NCI-H1048 (cell line): ENCODE measurements around the gene PLA2G4B.

Experiments used
- DNase-seq: peaks from one replicate; lab custom pipeline; 2025; lab: John Stamatoyannopoulos, UW

The PLA2G4B gene

DNA sequence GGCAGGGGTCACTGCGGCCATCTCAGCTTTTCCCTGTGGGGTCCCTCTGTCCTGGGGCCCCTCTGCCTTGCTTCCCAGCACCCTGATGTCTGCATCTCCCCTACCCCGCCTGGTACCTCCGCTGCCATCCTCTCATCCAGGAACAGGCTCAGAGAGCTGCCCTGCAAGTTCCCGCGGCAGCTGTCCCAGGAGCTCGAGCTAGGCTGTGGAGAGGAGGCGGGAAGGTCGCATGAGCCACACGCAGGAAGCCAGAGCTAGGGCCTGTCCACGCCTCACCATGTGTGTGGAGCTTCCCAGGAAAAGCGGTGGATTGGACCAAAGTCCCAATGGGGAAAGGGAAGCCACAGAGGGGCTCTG, 12.5 kb downstream of the PLA2G4B start:
- DNase-seq, result no peak

DNA sequence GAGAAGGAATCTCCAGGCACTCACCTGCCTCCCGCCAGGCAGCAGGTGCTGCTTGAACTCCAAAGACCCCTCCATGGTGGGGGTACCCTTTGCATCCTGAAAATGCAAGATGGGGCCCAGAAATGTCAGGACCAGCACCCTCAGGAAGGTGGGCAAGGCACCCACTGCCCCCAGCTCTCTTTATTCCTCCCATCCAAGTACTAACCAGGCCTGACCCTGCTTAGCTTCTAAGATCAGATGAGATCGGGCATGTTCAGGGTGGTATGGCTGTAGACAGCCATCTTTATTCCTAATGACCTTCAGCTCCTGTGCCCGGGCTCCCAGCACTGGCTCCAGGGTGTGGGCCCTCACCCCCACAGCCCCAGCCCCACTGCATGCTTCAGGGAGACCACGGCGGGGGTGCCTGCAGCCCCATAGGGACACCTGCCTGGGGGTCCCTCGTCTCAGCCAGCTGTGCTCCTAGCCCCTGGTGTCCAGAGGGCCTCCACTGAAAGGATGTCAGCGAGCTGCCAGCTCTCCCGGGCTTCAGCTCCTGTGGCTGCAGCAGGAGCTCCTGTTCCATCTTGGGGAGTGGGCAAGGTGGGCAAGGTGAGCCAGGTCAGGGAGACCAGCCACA, 13.2 kb downstream of the PLA2G4B start:
- DNase-seq, result no peak

DNA sequence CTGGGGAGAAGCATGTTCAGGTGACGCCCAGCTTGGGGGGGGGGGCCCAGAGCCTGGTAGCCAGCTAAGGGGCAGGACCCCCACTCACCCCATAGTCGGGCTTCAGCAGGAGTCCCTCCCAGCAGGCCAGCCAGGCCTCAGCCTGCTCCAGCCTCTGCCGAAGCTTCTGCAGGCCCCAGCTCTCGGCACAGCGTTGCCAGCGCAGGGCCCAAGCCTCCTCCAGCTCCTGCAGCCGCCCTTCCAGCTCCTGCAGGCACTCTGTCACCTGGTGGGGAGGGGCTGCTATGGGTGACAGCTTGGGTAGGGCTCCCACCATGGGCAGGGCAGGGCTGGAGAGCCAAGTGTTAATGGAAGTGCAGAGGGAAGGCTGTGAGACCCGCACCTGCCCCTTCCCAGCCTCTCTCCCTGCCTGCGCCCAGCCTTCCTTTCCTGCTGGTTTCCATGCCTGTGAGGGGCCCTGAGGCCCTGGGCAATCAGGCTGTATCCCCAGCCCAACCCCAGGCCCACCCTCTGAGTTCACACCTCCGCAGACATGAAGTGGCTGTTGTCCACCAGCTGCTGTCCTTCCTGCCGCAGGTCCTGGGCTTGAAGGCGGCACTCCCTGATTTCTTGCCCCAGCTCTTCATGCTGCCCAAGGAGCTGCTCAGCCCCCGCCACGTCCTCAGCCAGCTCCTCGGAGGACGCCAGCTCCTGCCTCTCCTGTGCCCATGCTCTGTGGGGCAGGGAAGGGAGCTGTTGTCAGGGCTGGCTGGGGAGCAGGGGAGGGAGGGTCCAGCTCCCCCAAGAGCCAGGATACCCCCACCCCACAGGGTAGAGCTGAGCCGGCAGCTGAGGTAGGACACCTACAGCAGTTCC, 14.3 kb downstream of the PLA2G4B start:
- DNase-seq, result no peak

DNA sequence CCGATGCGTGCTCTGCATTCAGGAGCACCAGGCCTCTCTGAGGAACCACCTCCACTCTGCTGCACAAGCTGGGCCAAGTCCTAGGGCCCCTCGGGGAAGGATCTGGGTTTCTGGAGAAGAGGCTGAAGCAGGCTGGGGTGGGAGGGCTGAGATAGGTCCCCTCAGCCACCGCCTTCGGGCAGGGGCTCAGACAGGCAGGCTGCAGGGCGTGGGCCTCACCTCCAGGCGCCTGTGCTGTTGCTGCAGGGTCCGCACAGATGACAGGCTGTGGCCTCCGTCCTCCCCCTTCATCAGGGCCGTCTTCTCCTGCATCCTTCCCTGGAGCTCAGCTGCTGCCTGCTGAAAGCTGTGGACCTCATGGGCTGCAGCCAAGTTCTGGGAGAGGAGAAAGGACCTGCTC, 15.2 kb downstream of the PLA2G4B start:
- no peak for DNase-seq

DNA sequence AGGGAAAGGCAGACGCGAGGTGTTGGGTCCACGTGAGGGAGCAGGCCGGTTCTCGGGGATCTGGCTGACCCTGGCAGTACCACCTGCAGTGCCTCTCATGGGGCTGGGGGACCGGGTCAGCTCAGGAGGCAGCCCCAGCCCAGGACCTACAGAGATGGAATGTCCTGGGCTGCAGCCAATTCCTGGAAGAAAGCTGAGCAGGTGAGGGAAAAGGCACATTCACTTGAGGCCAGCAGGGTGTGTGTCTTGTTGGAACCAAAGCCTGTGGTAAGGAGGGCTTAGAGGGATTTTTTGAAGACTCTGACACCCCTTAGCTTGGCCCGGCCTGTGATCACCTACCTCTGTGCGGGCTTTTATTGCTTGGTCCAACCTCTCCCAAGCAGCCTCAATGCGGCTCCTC, 15.8 kb downstream of the PLA2G4B start:
- DNase-seq, result no peak

DNA sequence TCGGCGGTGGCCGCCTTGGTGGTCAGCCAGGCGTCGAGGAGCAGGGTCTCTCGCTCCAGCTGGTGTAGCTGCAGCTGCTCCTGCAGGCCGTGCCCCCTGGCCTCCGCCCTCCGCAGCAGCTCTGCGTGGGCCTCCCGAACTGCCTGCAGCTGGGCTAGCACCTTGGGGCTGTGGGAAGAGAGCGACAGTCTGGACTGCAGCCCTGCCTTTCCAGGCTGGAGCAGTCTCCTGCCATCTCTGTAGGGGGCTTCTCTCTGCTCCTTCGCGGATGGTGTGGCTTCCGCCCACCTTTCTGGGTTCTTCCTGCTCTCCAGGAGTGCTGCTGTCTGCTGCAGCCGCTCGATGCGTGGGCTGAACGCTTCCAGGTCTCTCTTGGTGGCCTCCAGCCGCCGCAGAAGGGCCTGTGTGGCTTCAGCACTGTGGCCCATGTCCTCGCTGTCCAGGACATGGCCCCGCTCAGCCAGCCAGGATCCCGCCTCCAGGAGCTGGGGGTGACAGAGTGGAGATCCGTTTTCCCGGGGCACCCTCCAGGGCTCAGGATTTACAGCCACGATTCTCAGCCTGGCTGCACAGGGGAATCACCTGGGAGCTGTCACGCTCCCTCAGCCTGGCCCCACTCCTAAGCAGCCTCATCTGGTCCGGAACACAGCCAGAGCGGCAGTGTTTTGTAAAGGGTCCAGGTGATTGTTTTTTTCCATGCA, 16.8 kb downstream of the PLA2G4B start:
- DNase-seq, result no peak

DNA sequence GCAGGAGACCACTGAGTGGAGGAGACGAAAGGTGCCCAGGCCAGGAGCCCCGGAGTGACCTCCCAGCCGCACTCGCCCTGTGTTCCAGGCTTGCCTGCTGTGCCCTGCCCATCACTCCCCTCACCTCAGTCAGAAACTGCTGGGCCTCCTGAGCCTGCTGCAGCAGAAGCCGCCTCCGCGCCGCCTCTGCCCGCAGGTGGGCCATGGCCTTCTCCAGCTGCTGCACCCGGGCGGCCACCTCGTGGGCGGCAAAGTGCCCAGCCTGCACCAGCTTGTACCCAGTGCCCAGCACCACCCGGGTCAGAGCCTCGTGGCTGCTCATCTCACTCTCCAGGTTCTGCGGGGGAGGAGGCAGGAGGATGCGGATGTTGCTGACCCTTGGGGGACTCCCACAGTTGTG, 17.6 kb downstream of the PLA2G4B start:
- no peak for DNase-seq

DNA sequence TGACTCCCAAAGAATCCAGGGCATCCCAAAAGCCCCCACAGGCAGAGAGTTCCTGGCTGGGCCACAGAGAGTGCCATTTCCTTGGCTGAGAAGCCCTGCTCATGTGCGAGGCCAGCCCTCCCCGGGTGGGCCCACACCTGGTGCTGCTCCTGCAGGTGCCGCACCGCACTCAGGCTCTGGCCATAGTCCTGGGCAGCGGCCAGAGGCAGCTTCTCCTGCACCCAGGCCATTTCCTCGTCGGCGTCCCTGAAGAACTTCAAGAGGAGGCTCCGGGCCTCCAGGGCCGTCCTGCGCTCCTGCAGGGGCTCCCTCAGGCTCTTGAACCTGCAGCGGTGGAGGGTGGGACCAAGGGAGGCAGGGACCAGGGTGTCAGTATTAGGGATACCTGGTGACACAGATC, 18.1 kb downstream of the PLA2G4B start:
- no peak for DNase-seq

DNA sequence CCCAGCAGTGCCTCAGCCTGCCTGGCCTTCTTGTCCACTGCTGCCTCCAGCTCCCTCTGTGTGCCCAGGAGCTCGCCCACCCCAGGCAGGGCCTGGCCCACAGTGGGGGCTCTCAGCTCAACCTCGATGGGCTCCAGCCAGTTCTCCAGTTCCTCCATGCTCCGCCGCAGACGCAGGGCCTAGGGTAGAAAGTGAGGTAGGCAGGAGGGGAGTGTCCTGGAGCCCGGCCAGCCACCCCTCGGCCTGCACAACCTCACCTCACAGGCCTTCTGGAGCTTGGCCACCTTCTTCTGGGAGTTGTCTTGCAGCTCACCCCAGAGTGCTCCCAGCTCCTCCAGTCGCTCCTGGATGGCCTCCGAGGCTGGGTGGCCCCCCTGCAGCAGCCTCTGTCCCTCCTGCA, 18.7 kb downstream of the PLA2G4B start:
- DNase-seq, result no peak

DNA sequence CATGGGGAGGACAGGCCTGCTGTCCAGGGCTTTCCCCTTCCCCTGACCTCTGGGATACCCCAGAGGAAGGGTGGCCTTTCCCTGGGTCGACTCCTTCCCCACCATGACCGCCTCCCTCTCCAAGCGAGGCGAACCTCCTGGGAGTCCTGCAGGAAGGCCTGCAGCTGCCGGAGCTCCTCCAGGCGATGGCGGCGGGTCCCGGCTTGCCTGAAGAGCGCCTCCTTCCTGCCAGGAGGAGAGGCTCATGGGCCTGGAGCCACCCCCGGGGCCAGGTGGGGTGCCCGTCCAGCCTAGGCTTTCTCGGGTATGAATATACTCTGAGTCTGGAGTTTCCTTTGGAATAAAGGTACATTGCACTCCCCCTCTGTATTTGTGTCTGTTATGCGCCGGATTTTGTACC, 20.1 kb downstream of the PLA2G4B start:
- no peak for DNase-seq

DNA sequence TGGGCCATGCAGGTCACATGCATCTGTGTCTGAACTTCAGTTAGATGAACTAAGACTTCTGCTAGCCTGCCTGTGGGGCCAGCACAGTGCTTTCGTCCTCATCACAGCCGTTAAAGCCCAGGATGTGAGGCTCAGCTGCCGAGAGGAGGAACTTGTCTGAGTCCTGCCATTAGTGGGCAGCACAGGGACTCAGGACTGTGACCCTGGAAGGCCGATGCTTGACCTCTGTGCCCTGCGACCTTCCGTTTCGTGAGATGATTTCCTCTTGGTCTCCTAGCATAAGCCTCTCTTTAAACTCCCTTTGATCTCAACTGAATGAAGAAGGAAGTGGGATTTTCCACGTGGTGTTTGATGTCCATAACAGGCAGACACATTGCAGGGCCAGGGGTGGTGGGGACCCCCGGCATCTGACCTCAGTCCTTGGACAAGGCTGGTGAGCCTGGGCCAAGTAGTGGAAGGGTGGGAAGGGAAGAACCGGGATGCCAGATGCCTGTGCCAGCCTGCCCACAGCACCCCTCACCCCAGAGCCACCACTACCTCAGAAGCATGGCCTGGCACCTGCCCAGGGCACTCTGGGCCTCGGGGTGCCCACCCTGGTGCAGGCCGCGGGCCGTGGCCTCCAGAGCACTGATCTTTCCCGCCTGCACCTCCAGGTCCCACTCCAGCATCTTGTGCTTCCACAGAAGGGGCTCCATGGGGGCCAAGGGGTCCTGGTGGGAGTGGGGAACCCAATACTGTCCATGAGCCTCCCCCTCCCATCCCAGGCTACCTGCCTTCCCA, 21.6 kb downstream of the PLA2G4B start:
- no peak for DNase-seq

DNA sequence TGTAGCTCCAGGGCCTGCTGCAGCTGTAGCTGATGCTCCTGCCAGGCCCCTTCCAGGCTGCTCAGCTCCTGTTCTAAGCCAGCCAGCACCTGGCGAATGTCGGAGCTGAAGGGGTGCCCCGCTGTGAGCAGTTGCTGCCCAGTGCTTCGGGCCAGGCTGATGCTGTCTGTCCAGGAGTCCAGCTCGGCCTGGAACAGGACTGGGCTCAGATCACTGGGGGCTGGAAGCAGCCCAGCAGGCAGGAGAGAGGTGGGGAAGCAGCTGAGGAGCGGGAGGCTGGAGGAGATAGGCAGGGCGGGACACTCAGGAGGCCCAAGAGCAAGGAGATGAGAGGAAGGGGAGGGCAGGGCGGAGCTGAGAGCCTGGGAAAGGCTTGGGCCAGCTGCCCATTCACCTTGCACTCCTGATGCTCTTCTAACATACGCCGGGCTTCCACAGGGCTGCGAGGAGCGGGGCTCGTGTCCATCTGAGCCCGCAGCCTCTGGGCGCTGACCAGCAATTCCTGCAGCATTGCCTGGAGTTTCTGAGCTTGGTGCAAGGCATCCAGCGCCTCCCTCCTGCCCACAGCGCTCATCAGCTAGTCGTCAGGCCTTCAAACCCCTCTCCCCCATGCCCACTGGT, 23.2 kb downstream of the PLA2G4B start:
- no peak for DNase-seq

DNA sequence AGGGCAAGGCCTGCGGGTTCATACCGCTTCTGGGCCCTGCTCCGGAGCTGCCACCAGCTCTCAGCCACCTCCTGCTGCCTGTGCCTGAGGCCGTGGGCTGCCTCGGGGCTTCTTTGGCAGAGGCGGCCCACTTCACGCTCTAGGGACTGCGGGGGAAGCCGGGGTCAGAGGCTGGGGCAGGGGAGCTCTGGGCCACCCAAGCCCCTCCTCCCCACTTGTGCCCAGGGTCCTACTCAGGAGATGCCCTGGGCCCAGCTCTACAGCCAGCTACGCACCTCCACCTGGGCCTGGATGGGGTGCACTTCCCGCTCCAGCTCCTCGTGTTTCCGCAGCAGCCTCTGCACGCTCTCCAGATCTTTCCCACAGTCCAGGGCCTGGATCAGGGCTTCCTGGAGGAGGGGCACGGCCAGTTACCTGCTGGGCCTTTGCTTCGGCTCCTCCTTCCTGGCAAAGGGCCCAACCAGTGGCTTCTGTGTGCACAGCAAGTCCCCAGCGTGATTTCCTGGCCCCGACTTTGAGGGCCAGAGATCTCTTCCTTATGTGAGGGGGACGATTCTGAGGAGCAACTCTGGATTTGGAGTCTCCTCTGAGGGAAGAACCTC, 24.0 kb downstream of the PLA2G4B start:
- no peak for DNase-seq

DNA sequence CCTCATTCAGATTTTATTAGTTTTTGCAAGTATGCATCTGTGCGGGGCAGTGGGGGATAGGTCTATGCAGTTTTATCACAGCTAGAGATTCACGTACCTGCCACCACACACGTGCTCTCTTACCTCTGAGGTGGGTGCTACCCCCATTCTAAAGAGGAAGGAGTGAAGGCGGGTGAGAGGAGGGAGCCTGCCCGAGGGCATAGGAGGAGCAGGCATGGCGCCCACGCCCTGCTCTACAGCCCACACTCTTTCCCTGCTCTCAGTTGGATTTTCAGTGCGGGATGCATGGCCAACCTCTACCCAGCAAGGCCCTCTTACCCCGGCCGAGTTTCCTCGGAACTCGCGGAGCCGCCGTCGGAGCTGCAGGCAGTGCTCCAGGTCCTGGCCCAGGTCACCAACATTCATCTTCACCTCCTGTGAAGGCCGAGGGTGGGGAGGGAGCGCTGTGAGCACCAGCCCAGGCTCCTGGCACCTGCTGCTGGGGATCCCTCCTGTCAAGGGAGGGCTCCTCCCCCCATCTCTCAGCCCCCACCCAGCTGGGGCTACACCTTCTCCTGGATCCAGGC, 26.9 kb downstream of the PLA2G4B start:
- no peak for DNase-seq

DNA sequence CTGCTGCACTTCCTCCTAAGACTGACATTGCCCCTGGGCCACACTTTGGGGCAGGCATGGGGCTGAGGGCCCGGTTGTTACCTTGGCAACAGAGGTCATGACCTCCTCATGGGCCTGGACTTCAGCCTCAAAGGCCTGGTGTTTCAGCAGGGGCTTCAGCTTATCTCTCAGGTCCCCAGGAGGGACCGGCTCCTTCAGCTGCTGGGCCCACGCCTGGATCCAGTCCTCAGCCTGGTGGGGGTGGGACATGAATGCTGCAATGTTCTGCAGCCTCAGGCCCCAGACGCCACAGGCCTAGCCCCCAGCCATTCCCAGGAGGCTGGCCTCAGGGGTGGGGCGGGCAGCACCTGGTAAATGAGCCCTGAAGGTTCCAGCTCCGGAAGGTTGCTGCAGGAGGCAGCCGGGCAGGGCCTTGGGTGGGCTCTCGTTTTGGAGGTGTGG, 27.6 kb downstream of the PLA2G4B start:
- no peak for DNase-seq

DNA sequence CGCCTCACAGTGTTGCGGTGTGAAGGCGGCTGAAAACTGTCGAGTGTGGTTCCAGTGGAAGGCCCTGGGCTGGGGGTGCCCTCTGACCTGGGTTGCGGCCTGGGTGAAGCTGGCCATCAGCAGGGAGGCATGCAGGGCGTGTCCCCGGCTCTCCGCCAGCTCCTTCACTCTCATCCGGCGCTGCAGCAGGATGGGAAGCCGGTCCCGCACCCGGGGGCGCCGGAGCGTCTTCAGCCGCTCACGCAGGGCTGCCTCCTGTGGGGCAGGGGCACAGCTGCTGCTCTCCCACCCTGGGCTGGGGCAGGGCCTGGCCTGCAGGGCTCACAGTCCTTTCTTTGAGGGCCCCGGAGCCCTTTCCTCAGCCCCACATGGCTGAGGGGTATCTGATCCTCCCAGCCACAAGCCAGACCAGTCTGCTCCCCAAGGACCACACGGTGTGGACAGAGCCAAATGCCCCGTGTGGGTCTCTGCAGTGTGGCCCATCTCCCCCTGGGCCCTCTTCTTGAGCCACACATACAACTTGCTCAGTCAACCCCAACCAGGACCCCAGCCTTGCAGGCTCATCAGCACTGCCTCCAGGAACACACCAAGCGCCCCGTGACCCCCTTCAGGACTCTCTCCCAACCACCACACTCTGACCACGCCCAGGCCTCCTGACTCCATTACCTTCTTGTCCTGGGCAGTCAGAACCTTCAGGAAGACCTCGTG, 28.4 kb downstream of the PLA2G4B start:
- DNase-seq, result no peak

DNA sequence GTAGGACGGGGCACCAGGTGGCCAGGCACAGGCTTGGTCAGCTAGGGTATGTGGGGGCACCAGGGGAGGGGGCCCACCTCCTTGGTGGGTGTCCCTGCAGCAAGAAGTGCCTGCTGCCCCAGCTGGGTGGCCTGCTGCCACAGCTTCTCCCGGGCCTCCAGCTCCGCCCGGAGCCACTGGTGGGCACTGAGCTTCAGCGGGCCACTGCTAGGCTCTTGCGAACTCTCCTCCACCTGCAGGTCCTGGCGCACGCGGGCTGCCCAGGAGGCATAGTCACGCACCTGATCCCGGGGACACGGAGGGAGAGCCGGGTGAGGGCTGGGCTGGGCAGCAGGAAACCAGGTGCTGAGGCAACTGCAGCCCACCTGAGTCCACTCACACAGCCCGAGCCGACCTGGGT, 29.7 kb downstream of the PLA2G4B start:
- no peak for DNase-seq

DNA sequence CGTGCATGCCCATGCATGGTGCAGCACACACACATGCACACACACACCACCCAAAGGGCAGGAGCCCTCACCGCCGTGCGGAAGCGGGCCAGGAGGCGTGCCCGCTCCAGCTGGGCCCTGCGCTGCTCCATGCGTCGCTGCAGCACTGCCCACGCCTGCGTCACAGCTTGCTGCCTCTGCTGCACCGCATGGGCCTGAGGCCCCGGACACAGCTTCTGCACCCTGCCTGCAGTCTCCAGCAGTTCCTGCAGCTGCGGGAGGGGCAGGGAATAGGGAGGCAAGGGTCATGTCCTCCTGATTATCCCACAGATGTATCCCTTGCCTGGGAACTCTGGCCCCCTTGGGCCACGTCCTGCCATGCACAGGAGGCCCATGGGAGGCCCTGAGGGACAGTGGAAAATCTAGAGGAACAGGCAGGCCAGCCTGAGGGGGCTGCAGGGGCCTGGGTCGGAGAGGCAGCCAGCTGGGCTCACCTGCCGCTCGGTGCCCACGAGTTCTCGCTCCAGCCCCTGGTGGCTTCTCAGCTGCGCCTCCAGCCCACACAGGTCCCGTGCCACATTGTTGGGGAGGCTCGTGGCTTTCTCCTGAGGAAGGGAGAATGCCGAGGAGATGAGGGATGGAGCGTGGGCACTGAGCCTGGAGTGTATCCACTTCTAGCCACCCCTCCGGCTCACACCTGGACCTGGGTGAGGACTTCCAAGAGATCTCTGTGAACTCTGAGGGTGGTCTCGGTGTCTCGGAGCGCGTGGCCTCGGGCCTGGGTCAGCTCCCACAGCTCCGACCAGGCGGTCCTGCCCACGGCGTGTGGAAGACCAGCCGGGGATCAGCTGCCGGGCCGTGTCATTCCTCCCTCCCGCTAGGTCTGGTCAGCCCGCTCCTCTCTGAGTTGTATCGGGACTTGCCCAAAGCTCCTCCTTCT, 31.4 kb downstream of the PLA2G4B start:
- DNase-seq, result no peak

DNA sequence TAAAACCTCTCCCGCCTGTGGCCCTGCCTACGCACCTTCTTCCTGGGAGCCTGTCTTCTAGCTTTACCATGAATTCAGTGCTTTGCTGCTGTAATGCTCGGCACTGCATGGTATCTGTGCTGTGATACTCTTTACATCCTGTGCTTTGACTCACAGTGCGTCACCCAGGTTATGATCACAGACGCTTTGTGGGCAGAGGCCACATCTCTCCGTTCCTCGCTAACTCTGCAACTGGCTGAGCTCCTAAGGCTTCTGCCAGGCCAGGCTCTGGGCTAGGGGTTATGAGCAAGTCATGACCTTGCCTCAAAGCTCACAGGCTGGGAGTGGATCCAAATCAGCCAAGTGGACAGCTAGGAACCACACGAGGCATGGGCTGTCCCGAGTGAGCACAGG, 32.0 kb downstream of the PLA2G4B start:
- no peak for DNase-seq
